NOMO-1 treated with DMSO at 0.1 percent for 48 hours (cell line): Measurements from ENCODE around the gene DDX54.

Source experiments
- DNase-seq: peaks from one replicate; lab custom pipeline; 2025; ENCODE audit not compliant: unreplicated experiment; lab: John Stamatoyannopoulos, UW

The DDX54 gene

GRCh38 chr12:113185180-113186032, at the start of gene DDX54, which contains the start of gene RITA1:
TSS of gene DDX54 (minus strand) at chr12:113185478. CDS start at chr12:113185451, 27 bp downstream.
TSS of gene RITA1 (plus strand) at chr12:113185721. CDS start at chr12:113186747, 1,026 bp downstream.
- DNase-seq: peak; percentile 83

GRCh38 chr12:113234483-113234882, 49.2 kb upstream of the DDX54 start:
- DNase-seq: no peak

GRCh38 chr12:113233967-113234366, 48.7 kb upstream of the DDX54 start:
- DNase-seq: no peak

- peak; percentile 94 for DNase-seq
These were observed 47.7 kb upstream of the DDX54 start for GRCh38 chr12:113232840-113233585.

- DNase-seq: no peak
These were observed 47.0 kb upstream of the DDX54 start for GRCh38 chr12:113232089-113232839.

- no peak for DNase-seq
These were observed 46.2 kb upstream of the DDX54 start for GRCh38 chr12:113231235-113232088.

- DNase-seq: no peak
These were observed 45.3 kb upstream of the DDX54 start for GRCh38 chr12:113230315-113231234.

- no peak for DNase-seq
These were observed 43.2 kb upstream of the DDX54 start for GRCh38 chr12:113228394-113229028.

GRCh38 chr12:113227686-113228391, 42.6 kb upstream of the DDX54 start:
- no peak for DNase-seq

- DNase-seq: peak; percentile 12
These were observed 41.7 kb upstream of the DDX54 start for GRCh38 chr12:113226696-113227568.

- DNase-seq: no peak
These were observed 39.7 kb upstream of the DDX54 start for GRCh38 chr12:113224955-113225354.

GRCh38 chr12:113222730-113223531, 37.7 kb upstream of the DDX54 start:
- DNase-seq: peak; percentile 41

GRCh38 chr12:113221997-113222729, 36.9 kb upstream of the DDX54 start:
- peak; percentile 10 for DNase-seq

GRCh38 chr12:113221181-113221996, 36.1 kb upstream of the DDX54 start, which contains the start of gene TPCN1:
TSS of gene TPCN1 (plus strand) at chr12:113221464. CDS start at chr12:113226853, 5,389 bp downstream.
- peak; percentile 100 for DNase-seq
